Kasumi-1 (cell line): ENCODE results near the gene CECR2.
"Not testable (repeated sequence)": the region's sequence is repeated elsewhere in the genome, so short reads cannot be mapped to it uniquely, and the experiment has no call there.

Experiments used
- DNase-seq, 2 experiments: peaks; one replicate each; lab custom pipeline; 2025; lab: John Stamatoyannopoulos, UW

CECR2 gene

GRCh38 chr22:17402293-17402692 lies 33.0 kb downstream of the CECR2 start:
- no peak for DNase-seq

- DNase-seq, result no peak
These were observed 34.6 kb downstream of the CECR2 start for GRCh38 chr22:17403906-17404305.

GRCh38 chr22:17407643-17408042 lies 38.4 kb downstream of the CECR2 start:
- DNase-seq, result no peak

GRCh38 chr22:17410576-17410975 lies 41.3 kb downstream of the CECR2 start:
- DNase-seq, result no peak

GRCh38 chr22:17411213-17411612 lies 42.0 kb downstream of the CECR2 start:
- no peak for DNase-seq

GRCh38 chr22:17412232-17412631 lies 43.0 kb downstream of the CECR2 start:
- DNase-seq, result no peak

- DNase-seq, result no peak
These were observed 49.6 kb downstream of the CECR2 start for GRCh38 chr22:17418890-17419324.

GRCh38 chr22:17419348-17419747 lies 50.1 kb downstream of the CECR2 start:
- DNase-seq, result no peak

GRCh38 chr22:17422736-17423343 lies 53.6 kb downstream of the CECR2 start:
- DNase-seq, result no peak

GRCh38 chr22:17423616-17424015 lies 54.4 kb downstream of the CECR2 start:
- no peak for DNase-seq

GRCh38 chr22:17427528-17427927 lies 58.3 kb downstream of the CECR2 start:
- not testable (repeated sequence) for DNase-seq

- DNase-seq, result no peak
These were observed 60.3 kb downstream of the CECR2 start for GRCh38 chr22:17429516-17429915.

- DNase-seq, result no peak
These were observed 61.2 kb downstream of the CECR2 start for GRCh38 chr22:17430412-17430811.

- no peak for DNase-seq
These were observed 61.9 kb downstream of the CECR2 start for GRCh38 chr22:17431179-17431578.

GRCh38 chr22:17434856-17435255 lies 65.6 kb downstream of the CECR2 start:
- no peak for DNase-seq

GRCh38 chr22:17435375-17435774 lies 66.1 kb downstream of the CECR2 start:
- no peak for DNase-seq

GRCh38 chr22:17436382-17436980 lies 67.2 kb downstream of the CECR2 start:
- DNase-seq, result peak; percentile 10 to 13

- DNase-seq, result no peak
These were observed 67.7 kb downstream of the CECR2 start for GRCh38 chr22:17436981-17437412.

GRCh38 chr22:17438026-17438425 lies 68.8 kb downstream of the CECR2 start:
- no peak for DNase-seq

- DNase-seq, result no peak
These were observed 72.1 kb downstream of the CECR2 start for GRCh38 chr22:17441326-17441725.

- no peak for DNase-seq
These were observed 74.3 kb downstream of the CECR2 start for GRCh38 chr22:17443405-17444203.

GRCh38 chr22:17444204-17444504 lies 74.9 kb downstream of the CECR2 start:
- no peak for DNase-seq

- no peak for DNase-seq
These were observed 77.4 kb downstream of the CECR2 start for GRCh38 chr22:17446698-17447097.
